Endothelial cell of umbilical vein (primary cell): ENCODE data around the gene HSPA12A. TPM values are rescaled to one million over a fixed set of nuclear protein-coding genes. Genes with fewer than 3 reads are reported as not detected.

ENCODE experiments used
- BruUV-seq: library from RNA; stranded (reverse); fragments of 400-500 nt; replicated peaks from 2 replicates; lab custom pipeline; 2021; lab: Mats Ljungman, UMichigan
- CTCF ChIA-PET: fragments of 300-600, 350-600 bp; sonication (Branson Sonifier 250); formaldehyde crosslinking; loops from one replicate; lab custom pipeline; 2021; ENCODE audit warnings: antibody characterized with exemption, inconsistent platforms; lab: Charles Lee
- POLR2A ChIA-PET: fragments of 300-600, 350-600 bp; sonication (Branson Sonifier 250); formaldehyde crosslinking; loops from one replicate; lab custom pipeline; 2021; ENCODE audit warnings: antibody characterized with exemption, inconsistent platforms; lab: Charles Lee
- DNase-seq: peaks from one replicate; pipeline ENCODE4 v3.0.0-alpha.2; 2011; ENCODE audit warnings: low read depth, low spot score
- FAIRE-seq: peaks from 2 replicates; lab custom pipeline; 2011; peaks lifted over from hg19 to GRCh38; lab: Jason Lieb, UNC
- H2AFZ ChIP-seq: 2 replicates; pipeline ENCODE4 v1.6.0; 2012; ENCODE audit warnings: low read depth, low read length, control low read depth, inconsistent platforms
- H3K27ac ChIP-seq: 2 replicates; pipeline ENCODE4 v1.5.1; 2011; ENCODE audit warnings: low read depth, mild to moderate bottlenecking, control low read depth, low read length, moderate library complexity; ENCODE audit not compliant: insufficient read depth
- H3K27me3 ChIP-seq, 2 experiments: 2 replicates each; pipeline versions ENCODE4 v1.6.0 to v1.6.1; 2011; ENCODE audit warnings: low read length in 2 of 2, mixed read lengths in 1 of 2; ENCODE audit not compliant: control insufficient read depth in 2 of 2, insufficient read depth in 2 of 2
- H3K36me3 ChIP-seq, 2 experiments: 2 replicates in 1 of 2; 3 replicates in 1 of 2; pipeline ENCODE4 v1.5.1; 2011; ENCODE audit warnings: low read length in 2 of 2, mild to moderate bottlenecking in 1 of 2, moderate library complexity in 1 of 2; ENCODE audit not compliant: control insufficient read depth in 2 of 2, insufficient read depth in 2 of 2; ENCODE audit errors: extremely low read depth in 1 of 2
- H3K4me1 ChIP-seq: 3 replicates; pipeline ENCODE4 v1.5.1; 2011; ENCODE audit warnings: mild to moderate bottlenecking, low read length; ENCODE audit not compliant: control insufficient read depth, insufficient read depth; ENCODE audit errors: extremely low read depth
- H3K4me2 ChIP-seq: 2 replicates; pipeline ENCODE4 v1.6.1; 2011; ENCODE audit warnings: low read length, control low read depth, mixed read lengths; ENCODE audit not compliant: insufficient read depth
- H3K4me3 ChIP-seq, 3 experiments: fragments of 200-600 bp in 1 of 3; sonication (generic), shearing (Covaris generic) in 1 of 3; replicated peaks in 1 of 3; 2 replicates each; pipeline ENCODE4 v1.5.1; 2011 to 2016; ENCODE audit warnings: control low read depth in 3 of 3, low read length in 3 of 3, mild to moderate bottlenecking in 2 of 3, inconsistent platforms in 1 of 3, low read depth in 1 of 3, moderate library complexity in 1 of 3; ENCODE audit not compliant: insufficient read depth in 1 of 3
- H3K79me2 ChIP-seq: 2 replicates; pipeline ENCODE4 v1.6.0; 2012; ENCODE audit warnings: low read length, inconsistent platforms; ENCODE audit not compliant: control insufficient read depth, insufficient read depth
- H3K9ac ChIP-seq: replicated peaks from 2 replicates; pipeline ENCODE3; 2011; ENCODE audit warnings: low read length, control low read depth; ENCODE audit not compliant: insufficient read depth; ENCODE audit errors: extremely low read depth
- H3K9me1 ChIP-seq: replicated peaks from 3 replicates; pipeline ENCODE4 v1.6.0; 2011; ENCODE audit warnings: mild to moderate bottlenecking, low read length; ENCODE audit not compliant: control insufficient read depth, insufficient read depth; ENCODE audit errors: extremely low read depth
- H3K9me3 ChIP-seq: replicated peaks from 2 replicates; pipeline ENCODE4 v1.5.1; 2012; ENCODE audit warnings: low read length, inconsistent platforms; ENCODE audit not compliant: control insufficient read depth, insufficient read depth
- H4K20me1 ChIP-seq: replicated peaks from 2 replicates; pipeline ENCODE3; 2011; ENCODE audit warnings: mild to moderate bottlenecking, low read length; ENCODE audit not compliant: control insufficient read depth, insufficient read depth; ENCODE audit errors: extremely low read depth
- EZH2 ChIP-seq: IDR thresholded peaks from 2 replicates; pipeline ENCODE4 v1.6.1; 2012; ENCODE audit warnings: borderline replicate concordance, low read depth, mild to moderate bottlenecking, moderate library complexity, low read length, inconsistent platforms; ENCODE audit not compliant: severe bottlenecking
- FOS ChIP-seq: IDR thresholded peaks from 2 replicates; pipeline ENCODE4 v1.6.1; 2011; ENCODE audit warnings: mild to moderate bottlenecking, low read length, moderate library complexity, borderline replicate concordance; ENCODE audit not compliant: insufficient read depth
- GATA2 ChIP-seq: IDR thresholded peaks from 2 replicates; pipeline ENCODE4 v1.7.0; 2011; ENCODE audit warnings: low read depth, mild to moderate bottlenecking, moderate library complexity, mixed read lengths, low read length; ENCODE audit not compliant: insufficient read length, insufficient read depth
- JUN ChIP-seq: IDR thresholded peaks from 2 replicates; pipeline ENCODE4 v1.6.1; 2011; ENCODE audit warnings: borderline replicate concordance, low read depth; ENCODE audit not compliant: insufficient read length, insufficient read depth
- MYC ChIP-seq: IDR thresholded peaks from one replicate; pipeline ENCODE4 v1.6.1; 2011; ENCODE audit warnings: mild to moderate bottlenecking, low read depth, low read length
- POLR2A ChIP-seq: IDR thresholded peaks from 2 replicates; pipeline ENCODE4 v1.6.1; 2012; ENCODE audit warnings: low read depth, mild to moderate bottlenecking, control low read depth, low read length
- POLR2AphosphoS5 ChIP-seq: IDR thresholded peaks from 2 replicates; pipeline ENCODE4 v1.6.1; 2012; ENCODE audit warnings: low read depth, mild to moderate bottlenecking, control low read depth, low read length, moderate library complexity; ENCODE audit not compliant: insufficient read depth
- dilution Hi-C: fragments of 300-500 bp; cut with MboI; formaldehyde crosslinking; loops from one replicate; pipeline ENCODE4 v1.15.0; 2019; ENCODE audit warnings: low sequenced_read_pairs; ENCODE audit not compliant: extremely low pct_ligation_motif_present
- intact Hi-C: fragments of 100-400 bp; cut with micrococcal nuclease; formaldehyde crosslinking; loops from one replicate; pipeline ENCODE4 v1.10.0; 2022
- polyA plus RNA-seq, 4 experiments: library from polyadenylated mRNA; depleted of rRNA in 3 of 4; stranded (reverse) in 3 of 4; unstranded in 1 of 4; fragments of >200 nt; gene quantifications; 2 replicates each; pipeline versions ENCODE4 v1.2.1 to v1.2.3, GENCODE V29; 2011 to 2012; ENCODE audit warnings: missing spikeins in 1 of 4
- total RNA-seq: library from RNA; stranded (reverse); gene quantifications from 2 replicates; pipeline ENCODE4 v1.2.3, GENCODE V29; 2021
- TF ChIP-seq, protein P1 (sequence below): IDR thresholded peaks from 2 replicates; pipeline ENCODE4 v1.6.1; 2011; ENCODE audit not compliant: insufficient read depth, insufficient read length
- TF ChIP-seq, protein P2 (sequence below), 2 donors: IDR thresholded peaks; 1 replicate in 1 of 2; 2 replicates in 1 of 2; pipeline ENCODE4 v1.5.1; 2011; ENCODE audit warnings: low read length in 2 of 2, mild to moderate bottlenecking in 2 of 2, moderate library complexity in 2 of 2, control low read depth in 1 of 2, inconsistent platforms in 1 of 2, low read depth in 1 of 2; ENCODE audit not compliant: insufficient read depth in 1 of 2; ENCODE audit errors: extremely low read depth in 1 of 2

HSPA12A gene
- total and polyA plus RNA-seq, 2 donors (not counting 3 experiments of a cell fraction or from before 2014, with no cell fraction given): 0.22 to 0.29 TPM

DNA sequence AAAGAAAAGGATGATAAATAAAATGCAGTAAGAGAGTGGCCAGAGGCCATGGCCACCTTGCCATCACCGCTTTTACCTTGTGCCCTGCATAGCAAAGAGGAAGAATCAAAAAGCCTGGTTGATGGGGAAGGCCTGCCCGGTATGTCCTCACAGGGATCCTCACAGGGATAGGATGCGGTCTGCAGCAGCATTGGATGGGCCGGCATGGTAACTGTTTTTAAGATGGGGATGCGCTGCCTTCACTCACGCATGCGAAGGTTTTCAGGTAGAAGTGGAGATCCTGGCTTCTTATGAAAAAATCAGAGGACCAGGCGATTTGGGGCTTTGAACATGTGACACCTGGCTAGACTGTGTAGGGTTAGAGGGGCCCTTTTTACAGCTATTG, 109.2 kb downstream of the HSPA12A start:
- Histone ChIP-seq H3K9ac (no peak overlapping the region), H3K9me1 (no peaks in the 10 kb centered on the region), H2AFZ (no peak overlapping the region), H3K4me1 (no peaks in the 10 kb centered on the region), H3K9me3 (no peaks in the 10 kb centered on the region), H3K4me3 (no peak overlapping the region), H3K27ac (no peak overlapping the region), H3K27me3 (no peaks in the 10 kb centered on the region), H3K4me2 (no peak overlapping the region), H3K36me3 (no peaks in the 10 kb centered on the region), H4K20me1 (no peaks in the 10 kb centered on the region), H3K79me2 (no peaks in the 10 kb centered on the region)
- DNase-seq (no peak), FAIRE-seq (no peak)
- ChIA-PET POLR2A (no interaction called here), CTCF (no interaction called here)
- intact Hi-C loops (no loop called here), dilution Hi-C loops (no loop called here)
- TF ChIP-seq GATA2: no peak
- TF ChIP-seq POLR2AphosphoS5: no peak
- no peak for TF ChIP-seq EZH2
- TF ChIP-seq, protein P1, sequence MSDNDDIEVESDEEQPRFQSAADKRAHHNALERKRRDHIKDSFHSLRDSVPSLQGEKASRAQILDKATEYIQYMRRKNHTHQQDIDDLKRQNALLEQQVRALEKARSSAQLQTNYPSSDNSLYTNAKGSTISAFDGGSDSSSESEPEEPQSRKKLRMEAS: no peak
- TF ChIP-seq, protein P2, sequence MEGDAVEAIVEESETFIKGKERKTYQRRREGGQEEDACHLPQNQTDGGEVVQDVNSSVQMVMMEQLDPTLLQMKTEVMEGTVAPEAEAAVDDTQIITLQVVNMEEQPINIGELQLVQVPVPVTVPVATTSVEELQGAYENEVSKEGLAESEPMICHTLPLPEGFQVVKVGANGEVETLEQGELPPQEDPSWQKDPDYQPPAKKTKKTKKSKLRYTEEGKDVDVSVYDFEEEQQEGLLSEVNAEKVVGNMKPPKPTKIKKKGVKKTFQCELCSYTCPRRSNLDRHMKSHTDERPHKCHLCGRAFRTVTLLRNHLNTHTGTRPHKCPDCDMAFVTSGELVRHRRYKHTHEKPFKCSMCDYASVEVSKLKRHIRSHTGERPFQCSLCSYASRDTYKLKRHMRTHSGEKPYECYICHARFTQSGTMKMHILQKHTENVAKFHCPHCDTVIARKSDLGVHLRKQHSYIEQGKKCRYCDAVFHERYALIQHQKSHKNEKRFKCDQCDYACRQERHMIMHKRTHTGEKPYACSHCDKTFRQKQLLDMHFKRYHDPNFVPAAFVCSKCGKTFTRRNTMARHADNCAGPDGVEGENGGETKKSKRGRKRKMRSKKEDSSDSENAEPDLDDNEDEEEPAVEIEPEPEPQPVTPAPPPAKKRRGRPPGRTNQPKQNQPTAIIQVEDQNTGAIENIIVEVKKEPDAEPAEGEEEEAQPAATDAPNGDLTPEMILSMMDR (IDR thresholded peaks at IDR 0.05; ENCODE audit: extremely low read depth in 1 of 2, insufficient read depth in 1 of 2, low read depth in 1 of 2, low read length in 2 of 2): no peak
- TF ChIP-seq MYC: no peak
- TF ChIP-seq POLR2A: no peak
- TF ChIP-seq FOS: no peak
- TF ChIP-seq JUN: no peak
- no TSS peak for BruUV-seq
